OCI-LY1 (cell line): ENCODE results near the gene DLX5.

Source experiments
- H2AFZ ChIP-seq: fragments of 200-600 bp; sonication (generic), shearing (Covaris generic); 2 replicates; pipeline ENCODE4 v1.6.0; 2014; ENCODE audit warnings: antibody characterized with exemption, mild to moderate bottlenecking, low read length
- H3F3A ChIP-seq: fragments of 200-600 bp; sonication (generic), shearing (Covaris generic); 2 replicates; pipeline ENCODE4 v1.6.0; 2014; ENCODE audit warnings: mild to moderate bottlenecking, antibody characterized with exemption, low read length, moderate library complexity; ENCODE audit not compliant: insufficient read depth
- H3K27ac ChIP-seq: fragments of 200-600 bp; sonication (generic); 2 replicates; pipeline ENCODE4 v1.5.1; 2014; ENCODE audit warnings: low read length, mixed run types, mild to moderate bottlenecking, low read depth; ENCODE audit not compliant: poor library complexity, severe bottlenecking
- H3K27me3 ChIP-seq: fragments of 200-600 bp; sonication (generic); 2 replicates; pipeline ENCODE4 v1.6.0; 2014; ENCODE audit warnings: antibody characterized with exemption, mild to moderate bottlenecking, low read length, moderate library complexity; ENCODE audit not compliant: insufficient read depth
- H3K36me3 ChIP-seq: fragments of 200-600 bp; sonication (generic); 2 replicates; pipeline ENCODE4 v1.6.1; 2014; ENCODE audit warnings: mild to moderate bottlenecking, antibody characterized with exemption, low read length, moderate library complexity, mixed read lengths; ENCODE audit not compliant: insufficient read depth
- H3K4me1 ChIP-seq: fragments of 200-600 bp; sonication (generic); 2 replicates; pipeline ENCODE4 v1.5.1; 2014; ENCODE audit warnings: mild to moderate bottlenecking, low read length, moderate library complexity; ENCODE audit not compliant: insufficient read depth, severe bottlenecking
- H3K4me2 ChIP-seq: fragments of 200-600 bp; sonication (generic), shearing (Covaris generic); 2 replicates; pipeline ENCODE4 v1.6.1; 2014; ENCODE audit warnings: low read length
- H3K4me3 ChIP-seq: fragments of 200-600 bp; sonication (generic); 2 replicates; pipeline ENCODE4 v1.5.1; 2014; ENCODE audit warnings: low read length, low read depth, mild to moderate bottlenecking, mixed read lengths; ENCODE audit not compliant: poor library complexity, severe bottlenecking
- H3K79me2 ChIP-seq: fragments of 200-600 bp; shearing (Covaris generic); 2 replicates; pipeline ENCODE4 v1.6.1; 2016; ENCODE audit warnings: mixed run types, low read length, mixed read lengths; ENCODE audit not compliant: insufficient read depth
- H3K9ac ChIP-seq: fragments of 200-600 bp; sonication (generic), shearing (Covaris generic); 2 replicates; pipeline ENCODE4 v1.6.1; 2014; ENCODE audit warnings: mild to moderate bottlenecking, low read length, mixed read lengths
- H3K9me2 ChIP-seq: fragments of 200-600 bp; sonication (generic), shearing (Covaris generic); 2 replicates; pipeline ENCODE4 v1.6.1; 2014; ENCODE audit warnings: low read depth, mild to moderate bottlenecking, low read length, mixed read lengths
- H3K9me3 ChIP-seq: fragments of 200-600 bp; shearing (Covaris generic); 2 replicates; pipeline ENCODE4 v1.6.1; 2014; ENCODE audit warnings: low read length, mixed read lengths
- H4K20me1 ChIP-seq: fragments of 200-600 bp; sonication (generic), shearing (Covaris generic); 2 replicates; pipeline ENCODE4 v1.6.0; 2016; ENCODE audit warnings: mild to moderate bottlenecking, low read length; ENCODE audit not compliant: insufficient read depth
- CTCF ChIP-seq: fragments of 200-600 bp; sonication (generic), shearing (Covaris generic); IDR thresholded peaks from 2 replicates; pipeline ENCODE4 v1.5.1; 2017; ENCODE audit warnings: mild to moderate bottlenecking, antibody characterized with exemption, low read length, moderate library complexity, mixed read lengths
- EZH2 ChIP-seq: fragments of 200-600 bp; sonication (generic), shearing (Covaris generic); IDR thresholded peaks from 2 replicates; pipeline ENCODE4 v1.8.0; 2017; ENCODE audit warnings: borderline replicate concordance, mixed run types, mild to moderate bottlenecking, antibody characterized with exemption, low read length, moderate library complexity, mixed read lengths

Gene DLX5

GRCh38 chr7:96993094-96993865, 31.4 kb downstream of the DLX5 start:
- H3K4me3 ChIP-seq = no peak overlapping the region
- no peaks in the 10 kb centered on the region for H3K9me3 ChIP-seq
- peaks cover 12% of the 10 kb centered on the region; the same call in 1 of the 2 replicates for H3K27me3 ChIP-seq
- H3K27ac ChIP-seq = no peak overlapping the region
- H3K9ac ChIP-seq = no peak overlapping the region
- no peak overlapping the region for H2AFZ ChIP-seq
- no peaks in the 10 kb centered on the region for H4K20me1 ChIP-seq
- H3F3A ChIP-seq = no peaks in the 10 kb centered on the region
- no peak overlapping the region for H3K4me2 ChIP-seq
- TF ChIP-seq EZH2 = no peak
- no peak for TF ChIP-seq CTCF
- H3K9me2 ChIP-seq = no peaks in the 10 kb centered on the region
- H3K4me1 ChIP-seq = no peaks in the 10 kb centered on the region
- no peaks in the 10 kb centered on the region for H3K79me2 ChIP-seq
- H3K36me3 ChIP-seq = no peaks in the 10 kb centered on the region

DNA sequence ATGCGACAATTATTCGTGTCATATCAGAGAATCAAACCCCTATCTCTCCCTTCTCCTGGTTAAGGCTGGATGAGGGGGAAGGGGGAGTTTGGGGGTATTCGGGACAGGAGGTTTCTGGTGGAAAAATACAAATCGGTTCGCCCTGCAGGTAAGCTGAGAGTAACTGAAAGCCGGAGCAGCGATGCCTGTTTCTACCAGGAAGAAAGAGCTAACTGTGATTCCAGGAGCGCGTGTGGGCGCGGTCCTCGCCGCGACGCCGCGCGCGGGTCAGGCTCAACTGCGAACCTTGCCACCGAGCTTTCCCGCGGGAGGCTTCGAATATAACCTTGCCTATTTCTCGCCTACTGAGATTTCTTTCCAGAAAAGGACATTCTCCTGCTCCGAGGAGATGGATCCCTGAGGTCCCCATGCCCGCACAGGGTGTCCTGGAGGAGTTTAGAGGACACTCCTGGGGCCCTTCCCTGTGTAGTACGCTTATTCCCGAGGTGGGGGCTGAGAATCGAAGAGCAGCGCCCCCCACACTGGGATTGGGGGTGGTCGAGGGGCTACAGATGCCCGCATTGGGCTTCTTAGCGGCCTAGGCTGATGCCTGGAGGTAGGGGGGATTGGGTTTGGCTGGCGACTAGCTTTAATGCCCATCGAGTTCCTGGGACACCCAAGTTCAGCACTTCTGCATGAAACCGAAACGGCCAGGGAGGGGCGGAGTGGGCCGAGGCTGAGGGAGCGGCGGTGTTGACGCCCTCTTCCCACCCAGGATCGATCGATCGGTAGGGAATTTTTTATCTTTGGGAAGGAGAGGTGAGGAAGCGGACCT, 32.2 kb downstream of the DLX5 start:
- H3K27me3 ChIP-seq = peaks cover 6% of the 10 kb centered on the region; the same call in 1 of the 2 replicates
- no peak overlapping the region for H3K4me2 ChIP-seq
- H3K4me3 ChIP-seq = no peak overlapping the region
- H3K27ac ChIP-seq = no peak overlapping the region
- no peaks in the 10 kb centered on the region for H3K4me1 ChIP-seq
- no peak overlapping the region for H3K9ac ChIP-seq
- H2AFZ ChIP-seq = no peak overlapping the region
- H3K9me2 ChIP-seq = no peaks in the 10 kb centered on the region
- H3K36me3 ChIP-seq = no peaks in the 10 kb centered on the region
- no peaks in the 10 kb centered on the region for H3K9me3 ChIP-seq
- H3F3A ChIP-seq = no peaks in the 10 kb centered on the region
- no peaks in the 10 kb centered on the region for H3K79me2 ChIP-seq
- H4K20me1 ChIP-seq = no peaks in the 10 kb centered on the region
- TF ChIP-seq EZH2 (no peak), CTCF (no peak)

DNA sequence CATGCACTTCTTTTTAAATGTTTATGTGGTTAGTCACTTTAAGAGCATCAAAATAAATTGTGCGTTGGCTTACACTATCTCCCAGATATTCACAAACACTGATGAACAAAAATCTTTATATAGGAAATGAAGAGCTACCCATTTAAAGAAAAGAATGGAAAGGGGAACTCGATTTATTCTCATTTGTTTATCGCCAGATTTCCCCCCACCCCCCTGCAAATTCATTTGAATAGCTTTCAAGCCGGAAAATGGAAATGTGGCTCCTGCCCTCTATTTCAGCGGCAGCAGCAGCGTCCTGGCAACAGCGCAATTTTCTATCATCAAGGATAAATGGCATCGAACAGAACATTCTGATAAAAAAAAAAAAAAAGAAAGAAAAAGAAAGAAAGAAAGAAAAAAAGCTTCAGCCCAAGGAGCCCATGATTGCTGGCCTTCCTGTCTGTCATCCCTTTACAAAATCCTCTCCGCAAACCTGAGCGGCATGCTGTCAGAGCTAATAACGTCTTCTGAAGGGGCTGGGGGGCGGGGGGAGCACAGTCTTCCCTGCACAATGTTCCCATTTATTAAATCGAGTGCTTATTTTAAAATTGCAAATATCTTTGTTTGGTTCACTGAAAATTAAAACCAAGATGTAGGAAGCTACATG, 33.0 kb downstream of the DLX5 start:
- H2AFZ ChIP-seq = no peak overlapping the region
- H3K9me3 ChIP-seq = no peaks in the 10 kb centered on the region
- H3K9me2 ChIP-seq = no peaks in the 10 kb centered on the region
- H3K36me3 ChIP-seq = no peaks in the 10 kb centered on the region
- no peak overlapping the region for H3K9ac ChIP-seq
- H4K20me1 ChIP-seq = no peaks in the 10 kb centered on the region
- H3K4me3 ChIP-seq = no peak overlapping the region
- H3F3A ChIP-seq = no peaks in the 10 kb centered on the region
- H3K79me2 ChIP-seq = no peaks in the 10 kb centered on the region
- no peak for TF ChIP-seq CTCF
- no peak for TF ChIP-seq EZH2
- no peaks in the 10 kb centered on the region for H3K4me1 ChIP-seq
- peaks cover 6% of the 10 kb centered on the region; the same call in 1 of the 2 replicates for H3K27me3 ChIP-seq
- no peak overlapping the region for H3K4me2 ChIP-seq
- H3K27ac ChIP-seq = no peak overlapping the region
